ENCODE results near the gene RASGRP3.

RASGRP3 gene

DNA sequence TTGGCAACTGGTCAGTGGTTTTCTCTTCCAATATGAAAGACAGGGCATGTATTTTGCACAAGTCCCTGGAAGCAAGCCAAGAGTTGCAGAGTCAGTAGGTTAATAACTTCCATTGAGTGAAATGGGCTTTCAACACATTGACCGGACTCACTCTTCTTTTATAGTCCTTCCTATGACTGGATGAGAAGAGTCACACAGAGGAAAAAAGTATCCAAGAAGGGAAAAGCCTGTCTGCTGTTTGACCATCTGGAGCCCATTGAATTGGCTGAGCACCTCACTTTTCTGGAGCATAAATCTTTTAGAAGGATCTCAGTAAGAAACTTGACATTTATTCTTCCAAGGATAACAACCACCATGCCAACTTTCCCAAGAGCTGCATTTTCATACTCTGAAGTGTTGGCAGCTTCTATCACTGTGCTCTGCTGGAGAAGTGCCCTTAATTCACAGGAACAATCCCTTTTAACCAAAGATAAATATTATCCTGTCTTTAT lies 45.4 kb downstream of the RASGRP3 start:
- in situ Hi-C loops (cut with MboI; ENCODE audit: low sequenced_read_pairs) = no loop called here

DNA sequence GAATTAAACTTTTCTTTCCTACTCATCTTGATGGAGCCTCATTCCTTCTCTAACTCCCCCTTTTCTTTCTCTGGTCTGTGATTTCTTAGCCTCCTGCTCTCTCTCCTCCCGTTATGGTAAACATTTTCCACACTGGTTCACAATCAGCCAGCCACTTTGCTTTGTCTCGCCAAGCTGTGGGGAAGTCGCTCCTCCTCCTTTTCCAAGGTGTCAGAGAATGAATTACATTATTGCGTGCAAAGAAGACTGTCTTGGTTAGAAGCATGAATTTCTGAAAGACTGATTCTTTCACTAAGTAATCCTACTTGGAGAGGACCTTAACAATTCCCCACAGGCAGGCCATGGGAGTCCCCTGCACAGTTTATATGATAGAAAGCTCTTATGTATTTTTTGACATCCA lies 46.1 kb downstream of the RASGRP3 start:
- in situ Hi-C loops (cut with MboI; ENCODE audit: low sequenced_read_pairs) = no loop called here

DNA sequence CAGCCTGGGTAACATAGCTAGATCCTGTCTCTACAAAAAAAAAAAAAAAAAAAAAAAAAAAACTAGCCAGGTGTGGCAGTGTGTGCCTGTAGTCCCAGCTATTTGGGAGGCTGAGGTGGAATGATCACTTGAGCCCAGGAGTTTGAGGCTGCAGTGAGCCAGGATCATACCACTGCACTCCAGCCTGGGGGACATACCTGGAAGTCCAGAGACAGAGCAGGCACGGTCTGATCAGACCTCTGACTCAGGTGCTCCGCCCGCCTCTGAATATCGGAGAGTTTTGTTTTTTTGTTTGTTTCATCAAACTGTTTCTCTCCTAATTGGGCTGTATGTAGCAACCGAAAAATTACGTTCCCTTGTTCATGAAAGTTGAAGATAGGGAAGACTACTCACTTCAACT lies 49.2 kb downstream of the RASGRP3 start:
- in situ Hi-C loops (cut with MboI; ENCODE audit: low sequenced_read_pairs) = no loop called here

DNA sequence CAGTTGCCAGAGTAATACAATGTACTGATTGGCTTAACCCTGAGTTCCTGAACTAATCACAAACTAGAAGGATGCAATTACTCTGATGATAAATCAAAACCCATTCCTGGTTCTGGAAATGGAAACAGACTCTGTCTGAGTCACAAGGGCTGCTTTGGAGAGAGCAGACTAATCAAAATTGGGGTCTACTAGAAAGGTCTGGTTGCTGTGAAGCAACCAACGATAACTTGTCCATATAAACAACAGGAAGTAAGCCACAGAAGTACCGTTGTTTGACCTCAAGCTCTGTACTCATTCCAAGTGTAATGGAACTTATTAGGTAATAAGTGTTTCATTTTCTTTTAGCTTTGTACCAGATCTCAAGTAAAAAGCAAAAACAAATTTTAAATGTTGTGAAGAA lies 49.7 kb downstream of the RASGRP3 start:
- in situ Hi-C loops (cut with MboI; ENCODE audit: low sequenced_read_pairs) = no loop called here

DNA sequence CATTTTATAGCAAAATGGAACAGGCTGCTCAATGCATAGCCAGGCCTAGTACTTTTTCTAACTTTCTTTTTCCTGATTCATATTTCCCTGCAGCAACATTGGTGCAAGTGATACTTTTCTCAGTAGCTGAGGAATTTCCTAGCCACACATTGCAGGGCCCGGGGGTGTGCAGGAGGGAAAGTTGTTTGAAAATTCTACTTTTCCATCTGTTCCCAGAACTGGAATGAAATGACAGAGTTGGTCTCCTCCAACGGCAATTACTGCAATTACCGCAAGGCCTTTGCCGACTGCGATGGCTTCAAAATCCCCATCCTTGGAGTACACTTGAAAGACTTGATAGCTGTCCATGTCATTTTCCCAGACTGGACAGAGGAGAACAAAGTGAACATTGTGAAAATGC lies 50.5 kb downstream of the RASGRP3 start:
- in situ Hi-C loops (cut with MboI; ENCODE audit: low sequenced_read_pairs) = no loop called here

DNA sequence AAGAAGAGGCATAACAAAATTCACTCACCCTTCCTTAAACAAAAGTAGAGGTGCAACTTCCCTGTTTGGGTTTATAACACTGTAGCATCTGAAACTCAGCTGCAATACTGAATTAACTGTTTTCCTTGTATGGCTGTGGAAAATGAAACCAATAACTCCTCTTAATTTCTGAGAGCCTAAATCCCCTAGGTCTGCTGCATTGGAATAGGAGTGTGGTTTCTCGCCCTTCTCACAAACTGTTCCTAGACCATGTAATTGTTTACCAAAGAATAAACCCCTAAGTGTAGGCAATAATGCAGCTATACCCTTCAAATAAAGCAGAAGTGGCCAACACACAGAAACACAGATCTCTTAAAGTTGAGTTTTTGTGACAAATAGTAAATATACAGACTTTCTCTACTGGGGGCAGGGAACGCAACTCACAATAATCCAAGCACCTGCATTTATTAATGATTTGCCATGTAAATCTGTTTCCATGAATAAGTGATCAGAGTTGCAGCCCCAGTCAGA lies 52.0 kb downstream of the RASGRP3 start:
- in situ Hi-C loops (cut with MboI; ENCODE audit: low sequenced_read_pairs) = no loop called here

DNA sequence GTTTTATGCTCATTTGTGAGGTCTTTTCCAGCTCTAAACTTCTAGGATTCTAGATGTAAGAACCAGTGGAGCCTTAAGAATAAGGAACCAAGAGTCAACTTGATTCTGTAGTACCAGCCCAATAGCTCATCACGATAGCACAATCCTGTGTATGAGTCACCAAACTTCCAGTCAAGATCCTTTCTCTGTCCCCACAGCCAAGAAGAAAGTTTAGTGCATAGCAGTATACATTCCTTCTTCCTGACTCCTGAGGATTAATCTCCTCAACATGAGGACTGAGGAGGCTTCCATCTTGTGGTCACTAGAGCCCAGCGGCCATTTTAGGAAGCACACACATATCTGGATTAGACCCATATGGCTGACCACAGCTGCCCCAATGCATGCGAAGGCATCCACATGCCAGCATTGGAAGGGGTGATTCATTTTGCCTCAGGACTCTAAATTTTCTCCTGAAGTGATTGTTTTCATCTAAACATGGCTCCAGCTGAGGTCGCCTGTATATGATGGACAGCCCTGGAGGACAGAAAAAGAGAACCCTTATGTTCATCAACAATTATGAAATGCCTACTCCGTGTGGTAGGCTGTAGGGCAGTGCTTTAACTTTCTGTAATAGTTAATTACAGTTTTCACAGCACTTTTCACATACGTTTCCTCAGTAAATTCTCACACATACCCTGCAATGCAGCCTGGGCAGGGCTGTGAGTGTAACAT lies 53.5 kb downstream of the RASGRP3 start:
- in situ Hi-C loops (cut with MboI; ENCODE audit: low sequenced_read_pairs) = no loop called here

DNA sequence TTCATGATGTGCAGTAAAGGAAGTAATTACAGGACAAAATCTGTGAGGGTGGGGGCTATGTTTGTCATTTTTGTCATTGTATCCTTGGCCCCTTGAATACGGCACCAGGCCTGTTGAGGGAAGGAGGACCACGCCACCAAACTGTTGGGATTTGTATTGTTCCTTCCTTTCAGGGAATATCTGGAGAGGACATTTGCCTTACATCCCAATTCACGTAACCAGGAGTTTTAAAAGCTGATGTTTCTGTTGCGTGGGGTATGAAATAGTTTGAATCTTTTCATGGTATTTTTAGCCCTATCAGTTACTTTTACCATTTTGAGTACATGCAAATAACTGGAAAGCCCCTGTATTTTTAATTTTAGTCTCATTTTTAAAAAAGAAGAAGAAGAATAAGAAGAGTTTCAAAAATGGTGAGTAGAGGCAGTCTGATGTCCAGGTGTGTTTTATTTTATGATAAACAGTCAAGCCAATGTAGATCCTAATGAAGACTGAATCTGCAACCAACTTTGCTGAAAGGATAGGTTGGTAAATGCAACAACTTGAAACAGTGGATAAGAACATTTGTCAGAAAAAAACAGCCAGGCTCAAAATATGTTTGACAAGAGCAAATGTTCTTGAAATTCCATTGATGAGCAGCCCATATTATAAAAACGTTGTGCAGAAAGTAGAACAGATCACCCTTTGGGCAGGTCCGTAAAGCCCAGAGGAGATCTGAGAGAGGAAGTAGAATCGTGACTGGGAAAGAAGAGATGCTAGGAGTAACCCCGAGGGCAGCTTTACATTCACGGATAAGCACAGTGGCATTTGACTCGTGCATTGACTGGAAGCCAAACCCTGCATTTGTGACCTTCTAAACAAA lies 54.5 kb downstream of the RASGRP3 start:
- in situ Hi-C loops (cut with MboI; ENCODE audit: low sequenced_read_pairs) = no loop called here

DNA sequence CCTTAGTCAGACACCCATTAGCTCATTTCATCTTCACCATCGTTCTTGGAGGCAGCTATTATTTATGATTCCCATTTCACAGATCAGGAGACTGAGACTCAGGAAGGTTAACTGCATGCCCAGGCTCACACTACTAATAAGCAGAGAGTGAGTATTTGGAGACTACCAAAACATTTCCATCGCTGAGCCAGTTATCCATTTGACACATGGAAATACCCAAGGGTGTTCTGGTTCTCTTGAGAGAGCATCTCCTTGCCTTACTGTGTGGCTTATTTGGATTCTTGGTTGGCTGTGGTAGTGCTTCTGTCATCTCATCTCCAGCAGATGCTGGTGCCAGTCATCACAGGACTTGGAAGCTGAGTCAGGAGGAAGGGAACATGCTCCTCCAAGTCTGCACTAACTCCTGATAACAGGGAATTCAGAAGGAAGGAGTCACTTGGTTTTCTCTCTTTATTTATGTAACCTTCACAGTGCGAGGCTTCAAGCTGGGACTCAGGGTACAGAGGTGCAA lies 55.2 kb downstream of the RASGRP3 start:
- in situ Hi-C loops (cut with MboI; ENCODE audit: low sequenced_read_pairs) = no loop called here

DNA sequence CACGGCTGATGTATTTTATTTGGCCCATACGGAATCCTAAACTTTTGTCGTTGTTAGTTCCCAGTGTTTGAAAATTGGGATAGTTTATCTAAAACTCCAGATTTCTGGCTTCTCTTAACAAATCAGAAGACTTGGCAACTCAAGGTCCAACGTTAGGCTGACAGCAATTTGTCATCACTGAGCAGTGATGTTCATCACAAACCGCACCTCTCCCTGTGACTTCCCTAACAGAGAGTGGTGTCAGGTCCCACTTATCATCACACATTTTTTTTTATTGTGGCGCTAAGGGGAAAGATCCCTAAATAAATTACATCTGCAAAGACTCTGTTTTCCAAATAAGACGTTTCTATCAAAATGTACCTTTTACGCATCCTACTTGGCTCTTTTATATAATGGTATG lies 55.7 kb downstream of the RASGRP3 start:
- in situ Hi-C loops (cut with MboI; ENCODE audit: low sequenced_read_pairs) = no loop called here

DNA sequence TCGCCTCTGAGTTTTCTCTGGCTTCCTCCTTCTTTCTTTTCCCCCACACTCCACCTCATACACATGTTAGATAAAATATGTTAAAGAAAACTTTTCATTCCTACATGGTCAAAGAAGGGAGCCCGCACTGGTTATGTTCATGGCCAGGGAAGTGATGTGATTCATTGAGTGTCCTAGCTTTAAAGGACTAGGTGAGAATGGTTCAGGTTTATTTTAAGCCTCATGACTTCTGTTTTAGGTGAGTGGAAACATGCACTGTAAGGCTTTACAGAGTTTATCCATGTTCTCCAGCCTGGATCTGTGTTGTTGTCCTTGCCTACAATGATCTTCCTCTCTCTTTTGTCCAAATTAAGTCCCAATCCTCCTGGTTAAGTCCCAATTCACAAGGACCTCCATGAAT lies 56.5 kb downstream of the RASGRP3 start:
- in situ Hi-C loops (cut with MboI; ENCODE audit: low sequenced_read_pairs) = no loop called here

DNA sequence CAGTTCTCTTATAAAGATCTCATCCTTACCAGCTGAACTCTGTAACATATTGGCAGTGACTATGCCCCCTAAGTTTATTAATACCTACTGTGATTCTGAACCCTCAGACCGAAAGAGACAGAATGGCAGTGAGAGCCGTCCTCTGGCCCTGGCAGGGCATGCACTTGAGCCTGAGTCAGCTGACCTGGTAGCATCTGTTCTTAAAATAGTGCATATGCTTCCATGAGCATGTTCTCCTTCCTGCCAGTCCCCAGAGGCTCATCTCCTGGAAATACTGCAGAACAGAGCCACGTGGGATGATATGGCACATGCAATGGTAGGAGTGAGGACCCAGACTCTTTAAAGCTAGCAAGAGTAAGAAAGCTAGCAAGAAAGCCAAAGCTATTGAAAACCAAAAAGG lies 59.0 kb downstream of the RASGRP3 start:
- in situ Hi-C loops (cut with MboI; ENCODE audit: low sequenced_read_pairs) = no loop called here

DNA sequence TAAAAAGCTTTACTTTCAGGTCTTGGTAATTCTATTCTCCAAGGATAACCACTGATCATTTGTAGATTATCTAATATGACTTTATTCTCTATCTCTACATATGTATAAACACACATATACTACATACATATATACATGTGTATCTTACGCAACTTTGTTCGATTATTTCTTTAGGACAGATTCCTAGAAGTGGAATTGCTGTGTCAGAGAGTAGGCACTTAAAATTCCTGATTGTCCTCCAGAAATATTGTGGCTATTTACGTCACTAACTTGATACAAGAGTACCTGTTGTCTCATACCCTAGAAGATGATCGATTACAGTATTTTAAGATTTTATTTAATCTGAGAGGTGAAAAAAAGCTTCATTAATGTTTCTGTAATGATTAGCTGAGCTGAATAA lies 64.8 kb downstream of the RASGRP3 start:
- in situ Hi-C loops (cut with MboI; ENCODE audit: low sequenced_read_pairs) = no loop called here

DNA sequence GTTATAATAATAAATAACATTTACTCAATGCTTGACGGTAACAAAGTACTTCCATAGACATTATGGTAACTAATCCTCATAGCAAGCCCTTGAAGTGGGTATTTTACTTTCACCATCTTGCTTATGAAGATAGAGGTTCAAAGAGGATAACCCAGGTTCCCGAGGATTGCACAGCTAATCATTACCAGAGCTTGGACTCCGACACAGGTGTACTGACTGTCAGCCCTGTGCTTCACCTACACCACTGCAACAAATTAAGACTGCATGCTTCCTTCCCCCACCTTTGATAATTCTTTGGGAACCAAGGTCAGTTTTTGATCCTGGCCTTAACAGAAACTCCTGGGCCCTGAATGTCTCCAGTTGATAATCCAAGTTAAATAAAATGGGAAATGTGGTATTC lies 73.8 kb downstream of the RASGRP3 start:
- in situ Hi-C loops (cut with MboI; ENCODE audit: low sequenced_read_pairs) = no loop called here

DNA sequence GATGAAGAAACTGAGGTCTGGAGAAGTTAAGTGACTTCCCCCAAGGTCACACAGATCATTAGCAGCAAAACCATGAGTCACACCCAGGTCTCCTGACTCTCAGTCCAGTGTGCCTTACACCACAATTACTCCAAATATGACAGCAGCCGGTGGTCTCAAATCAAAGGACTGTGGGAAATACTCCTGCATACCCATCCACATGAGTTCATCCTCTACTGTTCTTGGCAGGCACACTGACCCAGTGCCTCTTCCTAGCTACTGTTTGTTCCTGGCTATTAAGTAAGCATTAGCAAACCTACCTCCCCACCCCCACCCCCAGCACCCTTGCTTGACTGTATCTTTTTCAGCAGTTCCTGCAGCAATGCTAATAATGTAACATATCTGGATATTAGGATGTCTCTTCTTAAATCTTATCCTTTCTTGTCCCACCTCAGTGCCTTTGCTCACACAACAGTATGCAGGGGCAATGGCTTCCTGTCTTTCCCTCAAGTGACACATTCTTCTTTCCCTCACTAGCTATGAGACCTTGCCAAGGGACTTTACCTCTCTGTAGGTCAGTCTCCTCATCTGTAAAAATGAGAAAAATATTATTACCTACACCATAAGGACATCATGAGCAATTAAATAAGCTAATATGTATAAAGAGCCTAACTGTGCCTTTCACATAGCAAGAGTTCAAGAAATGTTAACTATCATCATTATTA lies 76.5 kb downstream of the RASGRP3 start:
- in situ Hi-C loops (cut with MboI; ENCODE audit: low sequenced_read_pairs) = no loop called here

DNA sequence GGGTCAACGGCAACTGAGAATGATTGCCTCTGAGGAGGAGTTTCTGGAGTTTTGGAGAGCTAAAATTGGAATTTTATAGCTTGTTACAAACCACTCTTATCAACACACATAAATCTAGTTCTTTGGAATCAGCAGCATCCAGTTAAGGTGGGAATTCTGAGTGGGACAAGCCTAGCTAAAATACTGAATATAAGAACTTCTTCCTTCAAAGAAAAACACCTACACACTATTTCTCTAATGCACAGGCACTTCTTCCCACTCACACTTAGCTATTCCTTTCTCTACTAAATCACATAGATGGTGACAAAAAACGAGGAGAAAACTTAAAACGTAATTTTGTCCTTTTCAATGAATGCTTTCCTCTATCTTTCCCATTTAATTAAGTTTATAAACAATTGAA lies 79.2 kb downstream of the RASGRP3 start:
- in situ Hi-C loops (cut with MboI; ENCODE audit: low sequenced_read_pairs) = no loop called here

DNA sequence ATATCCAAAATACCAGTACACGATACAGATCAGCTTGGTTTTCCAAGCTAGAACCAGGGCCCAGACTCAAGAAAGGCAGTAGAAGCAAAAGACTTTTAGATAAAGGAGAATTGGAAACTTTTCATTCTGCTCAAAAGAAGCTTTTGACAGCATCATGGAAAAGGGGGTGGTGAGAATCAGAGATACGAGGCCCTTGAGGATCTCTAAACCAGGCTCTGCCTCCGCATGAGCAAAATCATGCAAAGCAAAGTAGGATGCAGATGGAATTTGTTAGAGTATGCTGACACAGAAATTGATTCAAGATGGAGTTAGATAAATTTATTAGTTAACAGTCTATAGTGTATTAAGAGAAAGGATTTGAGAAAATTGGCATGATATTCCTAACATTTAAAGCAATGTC lies 82.9 kb downstream of the RASGRP3 start:
- in situ Hi-C loops (cut with MboI; ENCODE audit: low sequenced_read_pairs) = no loop called here

DNA sequence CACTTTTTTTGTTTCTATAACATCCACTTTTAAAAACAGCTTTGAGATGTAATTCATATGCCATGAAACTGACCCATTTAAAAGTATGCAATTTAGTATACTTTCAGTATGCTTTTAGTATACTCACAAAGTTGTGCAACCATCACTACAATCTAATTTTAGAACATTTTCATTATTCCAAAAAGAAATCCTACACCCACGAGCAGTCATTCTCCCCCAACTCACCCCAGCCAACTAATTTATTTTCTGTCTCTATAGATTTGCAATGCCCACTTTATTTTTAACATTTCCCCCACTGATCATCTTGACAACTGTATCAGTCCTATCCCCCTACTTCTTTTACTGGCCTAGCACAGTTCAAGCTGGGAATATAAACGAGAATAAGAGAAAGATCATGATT lies 83.6 kb downstream of the RASGRP3 start:
- in situ Hi-C loops (cut with MboI; ENCODE audit: low sequenced_read_pairs) = no loop called here

DNA sequence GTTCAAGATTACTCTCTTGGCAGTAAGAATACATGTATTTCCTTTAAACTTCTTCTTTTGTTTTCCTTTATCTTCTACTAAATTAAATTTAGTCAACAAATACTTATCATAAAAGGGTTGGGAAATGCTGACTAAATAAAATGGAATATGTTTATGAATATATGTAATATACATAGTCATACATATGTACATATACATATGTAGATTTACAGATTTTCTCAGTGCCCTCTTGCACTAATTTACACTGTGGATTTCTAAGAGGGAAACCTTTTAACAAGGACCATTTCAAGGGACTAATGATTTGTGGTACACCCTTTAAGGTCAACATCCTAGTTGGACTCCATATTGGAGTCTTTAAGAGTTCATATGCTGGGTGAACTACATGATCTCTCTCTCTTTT lies 85.4 kb downstream of the RASGRP3 start:
- in situ Hi-C loops (cut with MboI; ENCODE audit: low sequenced_read_pairs) = no loop called here

DNA sequence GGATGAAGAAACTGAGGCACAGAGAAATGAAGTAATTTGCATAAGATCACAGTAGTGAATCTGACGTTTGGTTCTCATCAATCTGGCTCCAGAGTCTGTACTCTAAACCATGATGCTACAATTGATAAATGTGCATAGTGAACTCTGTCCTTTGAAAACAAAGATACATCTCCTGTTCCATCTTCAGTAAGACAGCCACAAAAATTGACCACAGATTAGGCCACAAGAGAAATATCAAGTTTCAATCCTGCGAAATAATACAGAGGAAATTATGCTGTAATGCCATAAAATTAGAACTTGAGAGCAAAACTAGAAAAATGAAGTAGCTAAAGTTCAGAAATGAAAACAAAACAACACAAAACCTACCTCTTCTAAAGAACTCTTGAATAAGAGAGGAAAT lies 94.2 kb downstream of the RASGRP3 start:
- in situ Hi-C loops (cut with MboI; ENCODE audit: low sequenced_read_pairs) = no loop called here

DNA sequence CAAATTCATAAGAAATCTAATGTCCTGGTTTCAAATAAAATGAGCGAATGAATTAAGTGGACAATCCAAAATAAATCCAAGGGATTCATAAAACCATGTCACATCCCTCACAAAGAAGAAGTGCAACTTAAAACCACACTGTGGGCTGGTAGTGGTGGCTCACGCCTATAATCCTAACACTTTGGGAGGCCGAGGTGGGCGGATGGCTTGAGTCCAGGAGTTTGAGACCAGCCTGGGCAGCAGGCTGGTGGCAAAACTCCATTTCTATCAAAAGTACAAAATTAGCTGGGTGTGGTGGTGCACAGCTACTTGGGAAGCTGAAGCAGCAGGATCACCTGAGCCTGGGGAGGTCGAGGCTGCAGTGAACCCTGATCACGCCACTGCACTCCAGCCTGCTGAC lies 97.2 kb downstream of the RASGRP3 start:
- in situ Hi-C loops (cut with MboI; ENCODE audit: low sequenced_read_pairs) = no loop called here

Measured in HL-60/S4 (cell line).